ENCODE measurements around the gene CRYBB3. TPM values are rescaled to one million over a fixed set of nuclear protein-coding genes. Genes with fewer than 3 reads are reported as not detected.
"Not testable (repeated sequence)": the region's sequence is repeated elsewhere in the genome, so short reads cannot be mapped to it uniquely, and the experiment has no call there.

Gene CRYBB3
- polyA plus RNA-seq, 3 donors = 0.19 to 0.70 (median 0.31) TPM

GRCh38 chr22:25174888-25175411 lies 24.7 kb upstream of the CRYBB3 start:
- no peak for DNase-seq

DNA sequence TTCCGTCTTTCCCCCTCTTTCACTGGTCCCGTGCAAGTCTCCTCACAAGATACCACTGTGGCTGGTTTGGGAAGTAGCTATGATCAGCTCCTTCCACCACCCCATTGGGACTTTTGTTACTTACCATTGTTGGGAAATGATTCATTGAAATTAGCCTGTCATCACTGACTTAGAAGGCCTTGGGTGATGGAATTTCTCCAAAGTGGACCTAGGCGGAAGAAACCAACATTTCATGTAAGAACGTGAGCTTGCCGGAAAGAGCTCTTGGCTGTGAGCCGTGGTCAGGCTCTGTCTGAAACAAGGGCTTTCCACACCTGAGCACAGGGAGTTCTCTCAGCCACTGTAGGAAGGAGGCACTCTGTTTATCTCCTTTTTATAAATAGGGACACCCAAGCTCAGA lies 23.5 kb upstream of the CRYBB3 start:
- no peak for DNase-seq

- no peak for DNase-seq
These were observed 22.9 kb upstream of the CRYBB3 start for GRCh38 chr22:25176799-25177198.

DNA sequence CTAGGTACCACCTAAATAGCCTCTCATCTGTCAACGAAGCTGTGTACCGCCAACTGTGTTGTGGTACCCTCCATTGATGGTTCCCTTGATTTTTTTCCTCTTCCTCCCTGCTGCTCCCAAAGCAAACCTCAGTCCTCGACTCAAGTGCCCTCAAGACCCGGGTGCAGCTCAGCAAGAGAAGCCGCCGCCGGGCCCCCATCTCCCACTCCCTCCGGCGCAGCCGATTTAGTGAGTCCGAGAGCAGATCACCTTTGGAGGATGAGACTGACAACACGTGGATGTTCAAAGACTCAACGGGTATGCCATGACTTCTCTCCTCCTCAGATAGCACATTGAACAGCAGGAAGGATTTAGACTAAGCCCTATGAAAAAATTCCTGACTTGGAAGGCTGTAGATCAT lies 22.4 kb upstream of the CRYBB3 start:
- DNase-seq = no peak

DNA sequence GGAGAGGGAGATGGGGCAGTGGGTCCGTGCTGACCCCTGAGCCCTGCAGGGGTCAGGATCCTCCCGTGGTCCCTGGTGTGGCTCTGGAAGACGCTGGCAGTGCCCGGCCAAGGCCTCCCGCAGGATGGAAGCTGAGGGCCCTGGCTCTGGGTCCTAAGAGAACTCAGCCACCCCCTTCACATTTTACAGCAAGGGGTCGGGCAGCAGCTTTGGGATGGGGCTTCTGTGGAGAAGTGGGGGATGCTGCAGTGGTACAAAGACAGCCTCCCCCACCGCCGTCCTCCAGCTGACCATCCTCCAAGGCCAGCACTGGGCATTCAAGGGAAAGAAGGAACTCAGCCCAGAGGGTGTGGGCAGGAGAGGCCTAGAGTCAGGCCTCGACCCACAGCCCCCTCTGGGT lies 21.8 kb upstream of the CRYBB3 start:
- no peak for DNase-seq

DNA sequence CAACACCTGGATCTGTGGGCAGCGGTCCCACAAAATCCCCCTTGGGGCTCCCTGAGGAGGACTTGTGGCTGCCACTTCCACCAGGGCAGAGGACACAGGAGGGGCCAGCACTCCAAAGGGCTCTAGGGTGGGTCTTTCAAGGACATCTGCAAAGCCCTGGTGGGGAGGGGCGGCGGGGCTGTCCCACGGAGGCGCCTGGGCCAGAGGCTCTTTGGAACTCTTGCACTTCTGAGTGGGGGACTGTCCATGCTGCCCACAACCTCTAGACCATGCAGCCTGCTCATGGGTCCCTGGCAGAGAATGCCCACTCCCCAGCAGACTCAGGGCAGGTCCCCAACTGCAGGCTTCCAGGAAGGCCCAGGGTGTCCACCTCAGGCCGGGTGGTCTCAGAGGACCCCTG lies 21.3 kb upstream of the CRYBB3 start:
- DNase-seq = not testable (repeated sequence)

DNA sequence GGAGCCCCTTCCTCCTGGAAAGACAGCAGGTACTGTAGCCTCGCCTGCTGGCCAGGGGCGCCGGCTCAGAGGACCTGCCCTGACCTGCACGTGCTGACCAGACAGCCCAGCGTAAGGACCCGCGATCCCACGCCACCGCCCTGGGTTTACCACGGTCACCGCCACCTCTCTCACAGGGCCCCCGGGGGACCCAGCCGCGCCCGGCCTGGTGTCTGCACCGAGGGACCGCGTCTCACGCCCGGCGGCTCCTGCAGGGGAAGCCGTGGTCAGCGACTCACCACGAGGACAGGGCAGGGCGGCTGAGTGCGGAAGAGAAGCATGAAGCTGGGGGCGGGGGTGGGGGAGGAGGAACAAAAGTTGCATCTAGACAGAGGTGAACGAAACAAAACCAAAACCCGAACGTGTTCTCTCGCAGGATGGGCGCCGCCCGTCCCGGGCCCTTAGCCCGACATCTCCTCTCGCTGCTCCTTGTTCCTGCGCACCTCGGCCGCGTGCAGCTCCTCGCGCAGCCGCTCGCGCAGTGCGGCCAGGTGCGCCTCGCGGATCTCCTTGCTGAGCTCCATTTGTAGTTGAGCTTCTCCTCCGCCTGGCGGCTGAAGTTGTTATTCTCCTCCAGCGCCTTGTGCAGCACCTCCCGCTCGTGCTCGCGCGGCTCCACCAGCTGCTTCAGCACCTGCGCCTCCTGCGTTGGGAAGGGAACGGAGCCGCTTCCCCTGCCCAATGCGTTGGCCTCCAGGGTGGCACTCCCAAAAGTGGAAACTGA lies 20.6 kb upstream of the CRYBB3 start:
- DNase-seq = peak; percentile 4

DNA sequence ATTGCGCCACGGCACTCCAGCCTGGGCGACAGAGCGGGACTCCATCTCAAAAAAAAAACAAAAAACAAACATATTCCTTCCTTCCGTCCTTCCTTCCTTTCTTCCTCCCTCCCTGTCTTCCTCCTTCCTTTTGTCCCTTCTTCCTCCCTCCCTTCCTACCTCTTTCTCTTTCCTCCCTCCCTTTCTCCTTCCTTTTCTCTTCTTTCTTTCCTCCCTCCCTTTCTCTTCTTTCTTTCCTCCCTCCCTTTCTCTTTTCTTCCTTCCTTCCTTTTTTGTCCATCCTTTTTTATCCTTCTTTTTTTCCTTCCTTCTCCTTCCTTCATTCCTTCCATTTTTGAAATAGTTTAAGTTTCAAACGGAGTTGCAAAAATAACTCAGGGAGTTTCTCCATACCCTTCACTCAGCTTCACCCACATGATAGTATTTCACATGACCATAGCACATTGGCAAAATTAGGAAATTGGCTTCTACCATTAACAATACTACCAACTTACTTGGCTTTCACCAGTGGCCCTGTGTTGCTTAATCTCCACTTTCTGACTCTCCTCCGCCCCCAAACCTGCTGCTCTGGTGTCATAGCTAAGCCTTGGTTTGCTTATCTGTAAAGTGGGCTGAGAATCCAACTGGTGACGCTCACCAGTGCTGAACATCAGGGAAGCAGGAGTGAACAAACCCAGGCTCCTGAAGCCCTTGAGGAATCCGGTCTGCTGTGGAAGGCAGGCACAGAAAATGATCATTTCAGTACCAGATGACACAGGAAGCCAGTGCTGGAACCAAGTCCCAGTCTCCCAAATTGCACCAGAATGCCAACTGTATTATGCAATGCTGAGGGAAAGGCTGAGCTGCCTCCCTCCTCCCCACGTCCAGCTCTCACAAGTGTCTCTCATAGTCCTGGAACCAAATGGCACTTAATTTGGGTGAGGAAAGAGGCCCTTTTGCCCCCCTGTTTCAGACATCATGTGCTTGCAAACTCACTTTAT lies 17.2 kb upstream of the CRYBB3 start:
- DNase-seq = no peak

DNA sequence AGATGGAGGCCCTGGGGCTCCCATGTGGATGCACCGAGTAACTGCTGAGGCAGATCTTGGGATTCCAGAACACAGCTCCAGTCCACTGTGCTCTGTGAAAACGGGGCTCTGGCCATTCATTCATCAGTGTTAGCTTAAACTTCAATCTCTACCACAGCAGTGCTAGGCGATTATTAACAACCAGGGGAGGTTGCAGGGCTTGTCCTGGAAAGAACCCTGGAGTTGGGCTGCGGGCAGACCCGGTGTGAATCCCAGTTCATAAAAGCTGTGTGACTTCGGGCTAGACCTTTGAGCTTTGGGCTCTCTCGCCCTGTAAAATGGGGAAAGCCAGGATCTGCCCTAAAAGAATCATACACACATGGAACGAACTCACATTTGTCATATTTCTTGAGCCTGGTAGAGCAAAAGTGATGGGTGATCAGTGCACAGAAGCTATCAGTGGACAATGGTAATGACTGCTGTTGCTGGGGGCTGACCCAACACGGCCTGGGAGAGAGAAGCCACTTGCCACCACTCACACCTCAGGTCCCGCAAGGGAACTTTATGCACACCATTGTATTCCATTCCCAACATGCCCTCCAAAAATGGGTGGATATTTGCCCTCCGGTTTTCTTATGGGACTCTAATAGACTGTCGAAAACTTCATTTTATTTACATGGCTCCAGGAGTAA lies 15.6 kb upstream of the CRYBB3 start:
- peak; percentile 16 for DNase-seq

GRCh38 chr22:25186140-25186539 lies 13.5 kb upstream of the CRYBB3 start:
- no peak for DNase-seq

- DNase-seq = no peak
These were observed 12.2 kb upstream of the CRYBB3 start for GRCh38 chr22:25187469-25187868.

DNA sequence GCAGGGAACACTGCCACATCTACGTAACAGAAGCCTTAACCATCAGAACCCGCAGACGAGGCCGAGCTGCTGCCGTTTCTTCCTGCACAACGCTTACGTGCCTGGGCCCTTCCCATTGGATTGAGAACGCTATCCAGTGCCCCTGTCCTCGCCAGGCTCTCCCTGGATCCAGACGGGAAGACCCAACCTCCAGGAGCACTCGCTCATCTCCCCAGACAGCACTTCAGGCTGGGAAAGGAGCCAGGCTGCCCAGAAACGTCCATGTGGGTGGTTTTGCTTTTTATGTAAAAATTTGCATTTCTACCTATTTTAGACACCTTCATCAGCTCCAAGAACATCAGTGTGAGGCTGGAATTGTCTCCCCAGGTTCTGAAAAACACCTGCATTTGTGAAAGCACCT lies 7.3 kb upstream of the CRYBB3 start:
- DNase-seq = no peak

DNA sequence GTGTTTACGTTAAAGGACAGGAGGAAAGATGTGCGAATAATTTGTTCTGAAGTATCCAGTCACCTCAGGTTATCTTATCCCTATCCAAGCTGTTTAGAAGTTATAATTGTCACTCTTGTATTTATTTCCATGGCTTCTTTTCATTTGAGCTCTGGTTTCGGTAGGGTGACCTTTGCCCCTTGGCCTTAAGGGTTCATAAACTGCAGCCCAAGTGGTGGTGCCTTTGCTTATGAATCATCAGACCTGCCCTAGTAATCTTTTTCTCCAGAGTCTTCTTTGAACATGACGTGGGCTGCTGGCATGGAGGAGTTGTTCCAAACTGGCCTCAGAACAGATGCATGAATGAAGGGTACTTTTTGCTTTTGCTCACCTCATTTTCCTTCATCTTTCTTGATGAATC lies 6.5 kb upstream of the CRYBB3 start:
- no peak for DNase-seq

GRCh38 chr22:25193548-25193947 lies 6.1 kb upstream of the CRYBB3 start:
- peak; percentile 38 for DNase-seq

DNA sequence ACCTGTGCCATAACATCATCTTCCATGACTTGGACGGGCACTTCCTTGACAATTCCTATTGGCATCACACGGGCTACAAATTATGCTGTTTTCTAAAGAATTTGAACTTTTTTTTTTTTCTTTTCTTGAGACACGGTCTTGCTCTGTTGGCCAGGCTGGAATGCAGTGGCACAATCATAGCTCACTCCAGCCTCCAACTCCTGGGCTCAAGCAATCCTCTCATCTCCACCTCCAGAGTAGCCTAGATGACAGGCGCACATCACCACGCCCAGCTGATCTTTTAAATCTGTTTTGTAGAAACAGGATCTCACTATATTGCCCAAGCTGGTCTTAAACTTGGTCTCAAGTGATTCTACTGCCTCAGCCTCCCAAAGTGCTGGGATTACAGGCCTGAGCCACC lies 3.3 kb upstream of the CRYBB3 start:
- no peak for DNase-seq

DNA sequence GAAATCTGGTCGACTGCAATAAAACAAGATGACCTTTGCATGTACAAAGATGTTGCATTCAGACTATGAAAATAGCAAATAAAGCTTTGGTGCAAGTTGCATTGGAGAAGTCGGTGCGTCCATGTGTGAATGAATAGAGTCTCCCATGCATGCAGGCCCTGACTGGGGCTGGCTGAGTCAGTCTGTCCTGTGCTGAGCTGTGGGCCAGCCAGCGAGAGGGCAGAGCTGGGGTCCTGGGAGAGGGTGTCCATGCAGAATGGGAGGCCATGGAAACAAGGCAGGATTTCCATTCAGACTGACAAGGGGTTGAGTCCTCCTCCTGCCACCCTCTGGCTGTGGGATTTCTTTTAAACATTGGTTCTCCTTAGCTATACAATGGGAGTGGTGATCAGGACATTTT lies 2.3 kb upstream of the CRYBB3 start:
- DNase-seq = no peak

DNA sequence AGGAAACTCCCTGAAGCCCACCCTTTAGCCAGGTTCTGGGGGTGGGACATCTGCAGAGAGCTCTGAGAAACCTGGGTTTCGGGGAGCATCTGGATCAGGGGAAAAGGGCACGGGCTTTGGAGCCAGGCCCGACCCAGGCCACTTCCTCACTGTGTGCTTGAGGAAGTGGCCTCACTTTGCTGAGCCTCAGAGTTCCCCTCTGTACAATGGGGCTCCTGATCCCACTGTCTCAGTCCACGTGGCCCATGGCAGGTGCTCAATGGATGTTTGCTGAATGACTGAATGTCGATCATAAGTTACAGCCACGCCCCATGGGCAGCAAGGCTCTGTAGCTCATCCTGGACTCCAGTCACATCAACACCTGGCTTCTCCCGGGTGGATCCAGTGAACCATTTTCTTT lies 1.3 kb downstream of the CRYBB3 start:
- DNase-seq = no peak

GRCh38 chr22:25201557-25202273 lies 2.1 kb downstream of the CRYBB3 start:
- no peak for DNase-seq

DNA sequence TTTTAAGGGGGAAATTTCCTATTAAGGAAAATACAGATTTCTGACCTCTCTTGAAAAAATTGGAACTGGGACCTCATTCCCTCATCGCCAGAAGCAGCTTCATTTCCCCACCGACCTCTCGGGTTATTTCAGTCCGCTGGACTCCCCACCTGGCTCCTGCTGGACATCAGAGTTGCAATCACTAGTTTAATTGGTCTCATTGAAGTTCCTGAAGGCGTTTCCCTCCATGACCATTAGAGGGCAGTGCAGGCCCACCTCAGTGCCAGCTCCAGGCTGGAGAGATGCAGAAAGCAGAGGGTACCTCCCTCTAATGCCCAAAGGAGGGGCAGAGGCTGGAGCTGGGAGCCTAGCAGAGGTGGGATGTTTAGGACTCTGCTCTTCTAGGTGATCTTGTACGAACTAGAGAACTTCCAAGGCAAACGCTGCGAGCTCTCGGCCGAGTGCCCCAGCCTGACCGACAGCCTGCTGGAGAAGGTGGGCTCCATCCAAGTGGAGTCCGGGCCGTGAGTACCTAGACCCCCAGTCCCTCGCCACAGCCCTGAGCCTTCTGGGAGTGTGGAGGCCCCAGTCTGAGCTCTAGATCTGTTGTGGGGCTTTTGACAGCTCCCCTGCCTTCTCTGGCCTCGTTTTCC lies 2.7 kb downstream of the CRYBB3 start:
- peak; percentile 52 for DNase-seq

GRCh38 chr22:25203082-25203481 lies 3.4 kb downstream of the CRYBB3 start:
- no peak for DNase-seq

DNA sequence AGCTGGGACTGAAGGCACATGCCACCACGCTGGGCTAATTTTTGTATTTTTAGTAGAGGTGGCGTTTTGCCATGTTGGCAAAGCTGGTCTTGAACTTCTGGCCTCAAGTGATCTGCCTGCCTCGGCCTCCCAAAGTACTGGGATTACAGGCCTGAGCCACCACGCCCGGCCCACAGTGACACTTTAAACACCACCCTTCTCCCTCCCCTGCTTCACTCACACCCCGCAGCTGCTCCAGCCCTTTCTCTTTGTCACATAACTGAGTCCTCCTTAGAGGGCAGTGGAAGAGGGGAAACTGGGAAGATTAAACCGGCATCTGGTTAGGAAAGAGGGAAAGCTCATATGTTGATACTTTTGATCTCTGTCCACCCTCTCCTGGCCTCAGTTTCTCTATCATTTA lies 4.9 kb downstream of the CRYBB3 start:
- not testable (repeated sequence) for DNase-seq

Measured in renal pelvis (tissue), 4 donors.